ENCODE results near the gene B3GALT6.
"Not testable (repeated sequence)": the region's sequence is repeated elsewhere in the genome, so short reads cannot be mapped to it uniquely, and the experiment has no call there.

B3GALT6 gene

GRCh38 chr1:1245817-1246576 lies 14.0 kb downstream of the B3GALT6 start:
- DNase-seq, result no peak

- peak; percentile 5 for DNase-seq
Measured at GRCh38 chr1:1246577-1247340, 14.7 kb downstream of the B3GALT6 start, which contains the start of gene C1QTNF12. Gene C1QTNF12, minus strand, starts transcription at chr1:1246722. Its CDS starts 32 bp downstream, at chr1:1246690.

- DNase-seq, result no peak
Measured at GRCh38 chr1:1247341-1247913, 15.4 kb downstream of the B3GALT6 start.

- DNase-seq, result not testable (repeated sequence)
Measured at GRCh38 chr1:1248009-1248913, 16.2 kb downstream of the B3GALT6 start.

- peak; percentile 51 for DNase-seq
Measured at GRCh38 chr1:1250786-1251284, 18.8 kb downstream of the B3GALT6 start.

GRCh38 chr1:1253314-1253713 lies 21.3 kb downstream of the B3GALT6 start:
- DNase-seq, result no peak

GRCh38 chr1:1253972-1254666 lies 22.1 kb downstream of the B3GALT6 start:
- no peak for DNase-seq

- DNase-seq, result no peak
Measured at GRCh38 chr1:1254667-1254998, 22.6 kb downstream of the B3GALT6 start.

- DNase-seq, result no peak
Measured at GRCh38 chr1:1255078-1255477, 23.0 kb downstream of the B3GALT6 start.

- no peak for DNase-seq
Measured at GRCh38 chr1:1255611-1256010, 23.6 kb downstream of the B3GALT6 start.

- DNase-seq, result no peak
Measured at GRCh38 chr1:1256956-1257871, 25.2 kb downstream of the B3GALT6 start.

GRCh38 chr1:1259119-1259488 lies 27.1 kb downstream of the B3GALT6 start:
- DNase-seq, result no peak

GRCh38 chr1:1259540-1259939 lies 27.5 kb downstream of the B3GALT6 start:
- DNase-seq, result no peak

- DNase-seq, result no peak
Measured at GRCh38 chr1:1259951-1260600, 28.0 kb downstream of the B3GALT6 start.

- DNase-seq, result no peak
Measured at GRCh38 chr1:1260843-1261560, 29.0 kb downstream of the B3GALT6 start.

- no peak for DNase-seq
Measured at GRCh38 chr1:1262071-1262470, 30.0 kb downstream of the B3GALT6 start.

GRCh38 chr1:1262758-1263157 lies 30.7 kb downstream of the B3GALT6 start:
- no peak for DNase-seq

GRCh38 chr1:1264026-1264425 lies 32.0 kb downstream of the B3GALT6 start:
- DNase-seq, result no peak

GRCh38 chr1:1264868-1265272 lies 32.8 kb downstream of the B3GALT6 start:
- no peak for DNase-seq
